Fibroblast of upper back skin (primary cell): ENCODE data around the gene PID1.
"Not testable (repeated sequence)": the region's sequence is repeated elsewhere in the genome, so short reads cannot be mapped to it uniquely, and the experiment has no call there.

Experiments used
- DNase-seq: peaks from one replicate; pipeline ENCODE4 v3.0.0-alpha.2; 2013

PID1 gene

GRCh38 chr2:229104025-229104424, 167.1 kb downstream of the PID1 start:
- no peak for DNase-seq

- no peak for DNase-seq
These were observed 169.8 kb downstream of the PID1 start for GRCh38 chr2:229101314-229101713.

DNA sequence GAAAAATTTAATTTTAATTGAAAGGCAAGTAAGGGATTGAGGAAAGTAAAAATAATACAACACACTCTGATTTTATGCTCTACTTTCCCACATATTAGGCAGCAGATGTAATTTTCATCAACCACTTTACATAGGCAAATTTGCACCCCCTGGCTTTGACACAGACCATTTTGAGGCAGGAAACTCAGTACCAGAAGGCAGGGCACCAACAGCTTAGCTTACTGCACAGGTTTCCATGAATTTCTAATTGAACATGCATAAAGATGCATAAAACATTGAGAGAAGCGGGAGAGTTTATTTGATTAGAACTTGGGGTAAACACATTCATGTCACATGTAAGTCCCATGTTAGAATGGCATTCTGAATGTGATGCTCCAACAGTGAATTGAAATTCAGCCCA, 171.9 kb downstream of the PID1 start:
- no peak for DNase-seq

- DNase-seq, result no peak
These were observed 172.3 kb downstream of the PID1 start for GRCh38 chr2:229098801-229099200.

DNA sequence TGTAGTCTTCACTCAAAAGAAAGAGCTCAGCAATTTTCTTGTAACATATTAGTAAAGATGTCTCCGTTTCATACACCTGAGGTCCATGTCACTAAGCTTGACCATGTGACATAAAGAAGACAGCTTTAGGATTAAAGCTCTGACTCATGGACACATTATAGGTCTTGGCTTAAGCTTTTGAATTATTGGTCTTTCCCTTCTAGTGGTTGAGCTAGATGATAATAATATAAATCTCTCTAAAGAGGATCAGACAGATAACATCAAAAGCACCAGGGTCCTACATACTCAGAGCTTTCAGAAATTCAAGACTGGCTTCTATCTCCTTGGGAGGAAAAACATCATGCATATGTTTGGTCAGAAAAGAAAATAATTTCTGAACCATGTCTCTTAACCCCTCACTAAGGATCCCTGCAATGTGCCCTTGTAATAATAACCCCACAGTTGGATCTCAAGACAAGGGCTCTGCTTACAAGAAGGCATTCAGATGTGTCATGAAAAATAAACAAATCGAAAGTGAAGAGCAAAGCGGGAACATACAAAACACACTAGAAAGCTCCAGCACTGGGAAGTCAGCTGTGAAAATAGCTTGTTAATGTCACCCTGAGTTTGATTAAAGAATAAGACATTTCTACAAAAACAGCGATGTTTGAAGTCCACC, 174.5 kb downstream of the PID1 start:
- DNase-seq, result no peak

GRCh38 chr2:229095472-229095871, 175.6 kb downstream of the PID1 start:
- no peak for DNase-seq

DNA sequence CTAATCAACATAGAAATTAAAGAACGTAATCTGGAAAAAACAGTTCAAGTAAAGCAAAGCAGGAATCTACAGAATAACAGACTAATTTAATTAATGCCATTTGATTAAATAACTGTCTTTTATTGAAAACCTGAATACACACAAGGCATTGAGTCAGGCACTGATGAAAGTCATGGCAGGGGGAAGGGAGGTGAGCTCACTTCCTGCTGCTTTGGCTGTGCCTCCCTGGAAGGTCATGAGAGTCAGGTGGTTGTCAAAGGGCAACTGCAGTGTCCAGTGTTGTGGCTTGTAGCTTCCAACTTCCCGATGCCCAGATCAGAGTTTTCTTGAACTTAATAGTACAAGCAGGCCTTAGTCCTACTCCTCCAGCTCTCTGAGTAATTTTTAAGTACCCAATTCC, 180.9 kb downstream of the PID1 start:
- DNase-seq, result no peak

- peak; percentile 52 for DNase-seq
These were observed 181.3 kb downstream of the PID1 start for GRCh38 chr2:229089776-229090175.

DNA sequence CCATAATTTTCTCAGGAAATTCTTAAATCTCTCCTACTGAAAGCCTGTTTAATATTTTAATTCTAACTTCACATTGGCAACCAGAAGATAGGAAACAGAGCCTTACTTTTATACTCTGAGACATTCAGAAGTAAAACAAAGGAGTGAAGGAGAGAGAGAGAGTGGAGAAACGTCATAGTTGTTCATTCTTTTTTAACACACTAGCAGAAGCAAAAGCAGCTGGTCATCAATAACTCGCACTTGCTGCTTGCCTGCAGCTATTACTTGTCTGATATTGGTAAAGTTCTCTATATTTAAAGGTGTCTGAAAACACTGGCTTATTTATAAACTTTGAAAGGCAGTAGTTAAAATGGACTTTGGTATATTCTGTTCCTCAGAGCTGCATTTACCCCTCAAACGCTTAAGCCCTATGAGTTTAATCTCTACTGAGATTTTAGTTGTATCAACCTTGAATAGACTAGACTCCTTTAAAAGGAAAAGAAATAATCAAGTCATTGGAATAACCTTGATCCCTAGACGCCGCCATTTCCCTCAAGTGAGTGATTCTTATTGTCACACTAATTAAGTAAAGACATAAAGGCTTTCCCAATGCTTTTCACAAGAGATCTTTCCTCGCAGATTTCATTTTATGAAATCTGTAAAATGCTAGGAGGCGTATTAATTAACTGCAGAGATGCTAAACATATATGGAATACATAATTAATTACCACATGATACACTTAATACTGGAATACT, 182.0 kb downstream of the PID1 start:
- no peak for DNase-seq

GRCh38 chr2:229088517-229088913, 182.6 kb downstream of the PID1 start:
- no peak for DNase-seq

GRCh38 chr2:229087843-229088516, 183.1 kb downstream of the PID1 start:
- DNase-seq, result no peak

GRCh38 chr2:229087267-229087666, 183.8 kb downstream of the PID1 start:
- DNase-seq, result no peak

DNA sequence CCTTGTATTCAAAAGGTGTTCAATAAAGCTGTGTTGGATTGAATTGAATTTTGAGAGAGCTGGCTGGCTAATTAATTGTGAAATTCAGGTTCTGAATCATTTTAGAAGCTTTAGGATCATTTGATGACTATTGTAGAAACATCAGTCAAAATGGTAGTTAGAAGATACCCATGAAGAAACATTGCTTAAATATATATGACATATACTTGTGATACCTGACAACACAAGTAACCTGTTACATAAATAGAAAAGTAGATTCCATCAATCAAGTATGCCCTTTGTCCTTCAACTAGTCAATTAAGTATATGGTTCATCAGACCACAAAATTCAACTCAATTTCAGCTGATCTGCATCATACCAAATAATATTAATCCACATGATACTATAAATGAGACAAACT, 185.6 kb downstream of the PID1 start:
- DNase-seq, result no peak

GRCh38 chr2:229084447-229084846, 186.6 kb downstream of the PID1 start:
- DNase-seq, result peak; percentile 68

- peak; percentile 11 for DNase-seq
These were observed 187.3 kb downstream of the PID1 start for GRCh38 chr2:229083606-229084340.

DNA sequence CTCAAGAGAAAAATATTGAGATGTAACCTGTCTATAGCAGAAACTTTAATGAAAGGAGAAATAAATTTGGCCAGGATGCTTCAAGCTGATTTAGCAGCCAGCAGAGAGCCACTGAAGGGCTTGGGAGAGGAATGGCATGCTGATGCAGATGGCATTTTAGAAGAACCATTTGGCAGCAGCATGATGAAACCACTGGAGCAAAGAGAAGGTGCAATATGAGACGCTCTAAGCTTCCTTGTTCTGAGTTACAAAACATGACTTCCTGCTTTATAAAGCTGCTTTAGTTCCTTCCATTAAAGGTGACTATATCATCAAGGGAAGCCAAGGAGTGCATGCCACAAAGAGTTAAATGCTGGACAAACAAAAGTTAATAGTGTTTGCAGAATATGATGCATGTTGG, 189.7 kb downstream of the PID1 start:
- no peak for DNase-seq

DNA sequence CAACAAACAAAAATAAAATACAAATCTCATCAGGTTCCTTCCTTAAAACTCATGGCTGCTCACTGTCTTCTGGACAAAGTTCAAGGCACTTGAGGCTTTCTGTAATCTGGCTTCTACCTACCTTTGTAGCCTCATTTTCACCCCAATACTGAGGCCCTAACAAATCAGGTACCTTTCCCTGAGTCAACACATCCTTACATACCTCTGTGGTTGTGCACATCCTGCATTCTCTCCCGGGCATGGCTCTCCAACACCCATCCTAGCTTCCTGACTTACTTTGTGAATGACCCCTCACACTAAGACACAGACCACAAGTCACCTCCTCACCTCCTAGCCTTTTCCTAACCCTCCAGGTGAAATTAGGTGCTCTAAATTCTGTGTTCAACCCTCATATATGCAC, 190.9 kb downstream of the PID1 start:
- DNase-seq, result no peak

- DNase-seq, result not testable (repeated sequence)
These were observed 194.2 kb downstream of the PID1 start for GRCh38 chr2:229076886-229077285.

DNA sequence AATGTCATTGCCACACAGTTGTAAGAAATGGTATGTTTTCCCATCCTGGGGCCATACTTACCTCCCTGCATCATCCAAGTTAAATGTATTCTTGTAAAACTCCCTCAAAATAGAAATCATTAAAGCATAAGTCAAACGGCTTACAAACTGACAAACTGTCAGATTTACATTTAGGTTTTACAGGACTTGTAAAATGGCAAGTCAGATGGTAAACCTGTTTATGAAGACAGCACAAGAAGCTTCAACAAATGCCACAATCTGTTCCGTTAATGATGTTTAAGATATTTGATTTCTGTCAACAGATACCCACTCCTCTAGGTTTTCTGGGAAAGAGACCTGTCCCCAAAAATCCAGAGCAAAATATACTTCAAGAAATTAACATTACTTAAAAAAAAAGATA, 197.2 kb downstream of the PID1 start:
- no peak for DNase-seq

DNA sequence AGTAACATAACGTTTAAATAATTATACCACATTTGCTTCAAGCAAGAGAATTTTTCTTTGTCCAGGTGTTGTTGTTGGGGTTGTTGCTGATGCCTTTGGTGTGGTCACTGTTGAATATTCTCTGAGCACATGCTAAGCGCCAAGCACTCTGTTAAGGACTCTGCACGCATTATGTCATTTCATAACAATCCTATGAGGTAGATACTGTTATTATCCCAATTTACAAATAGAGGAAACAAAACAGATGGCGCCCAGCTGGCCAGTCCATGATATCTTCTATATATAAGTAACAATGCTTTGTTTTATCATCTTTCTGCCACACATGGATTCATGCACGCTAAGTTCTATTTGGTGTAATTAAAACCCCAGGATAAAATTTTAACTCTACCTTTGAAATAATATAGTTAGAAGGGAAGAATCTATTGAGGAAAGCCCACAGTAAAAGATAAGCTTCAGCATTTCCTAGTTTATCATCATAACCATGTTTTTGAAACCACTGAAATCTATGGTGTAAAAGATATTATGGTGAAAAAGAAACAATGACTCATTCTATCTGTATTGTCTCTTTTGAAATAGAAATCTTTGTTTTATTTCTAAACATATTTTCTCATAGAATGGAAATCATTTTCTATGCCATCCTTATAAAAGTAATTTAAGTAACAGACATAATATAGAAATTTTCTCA, 199.7 kb downstream of the PID1 start:
- peak; percentile 36 for DNase-seq

DNA sequence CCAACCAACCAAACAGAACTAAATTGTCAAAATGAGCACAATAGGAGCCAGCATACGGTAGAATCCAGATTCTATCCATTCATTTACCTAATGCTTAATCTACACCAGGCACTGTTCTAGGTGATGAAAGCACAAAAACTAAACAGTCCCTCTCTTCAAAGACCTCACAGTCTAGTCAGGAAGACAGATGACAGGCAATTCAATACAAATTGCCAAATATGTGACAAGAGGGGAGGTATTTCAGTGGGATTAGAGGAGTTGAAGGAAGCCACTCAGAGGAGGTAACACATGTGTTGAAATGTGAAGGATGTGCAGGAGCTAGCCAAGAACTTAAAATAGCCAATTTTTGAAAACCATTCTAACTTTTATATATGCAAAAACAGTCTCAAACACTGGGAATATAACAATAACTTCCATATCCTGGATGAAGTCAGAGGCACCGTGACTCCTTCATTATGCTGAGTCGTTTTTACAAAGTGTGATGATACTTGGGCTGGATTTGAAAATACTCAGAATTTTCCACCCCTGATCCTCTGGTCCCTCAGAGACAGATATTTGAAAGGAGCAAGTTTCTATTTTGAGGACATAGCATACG, 204.9 kb downstream of the PID1 start:
- peak; percentile 59 for DNase-seq

DNA sequence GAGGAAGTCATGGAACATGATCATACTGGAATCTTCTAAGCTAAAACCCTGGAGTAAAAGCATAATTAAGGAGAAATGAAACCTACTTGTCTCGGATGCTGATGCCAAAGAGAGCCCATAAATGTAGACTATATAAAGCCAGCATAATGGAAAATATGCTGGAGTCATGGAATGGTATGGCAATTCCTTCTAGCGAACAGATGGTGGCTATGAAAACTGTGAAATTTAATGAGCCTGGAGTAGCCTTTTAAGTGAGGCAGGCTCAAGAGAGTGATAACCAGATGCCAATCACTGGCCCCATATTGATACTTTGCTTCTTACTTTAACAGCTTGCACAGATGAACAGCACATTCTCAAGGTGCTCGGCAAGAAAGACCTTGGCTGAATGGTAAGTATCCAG, 206.3 kb downstream of the PID1 start:
- DNase-seq, result no peak
